HG03175 (cell line): ENCODE data around the gene DET1.
"Not testable (repeated sequence)": the region's sequence is repeated elsewhere in the genome, so short reads cannot be mapped to it uniquely, and the experiment has no call there.

Source experiments
- ATAC-seq: cut with Tn5 transposase; IDR thresholded peaks from one replicate; pipeline ENCODE4 v1.9.1; 2021; ENCODE audit warnings: mild to moderate bottlenecking, moderate library complexity; ENCODE audit not compliant: unreplicated experiment

Gene DET1

GRCh38 chr15:88541111-88541510 lies 5.4 kb downstream of the DET1 start:
- not testable (repeated sequence) for ATAC-seq

- not testable (repeated sequence) for ATAC-seq
These were observed 6.1 kb downstream of the DET1 start for GRCh38 chr15:88540350-88540749.

- ATAC-seq: no peak
These were observed 7.0 kb downstream of the DET1 start for GRCh38 chr15:88539441-88539840.

GRCh38 chr15:88538972-88539371 lies 7.5 kb downstream of the DET1 start:
- no peak for ATAC-seq

GRCh38 chr15:88537591-88538317 lies 8.7 kb downstream of the DET1 start:
- ATAC-seq: no peak

GRCh38 chr15:88535607-88536313 lies 10.7 kb downstream of the DET1 start:
- ATAC-seq: no peak

- ATAC-seq: no peak
These were observed 11.4 kb downstream of the DET1 start for GRCh38 chr15:88535100-88535499.

- ATAC-seq: no peak
These were observed 13.1 kb downstream of the DET1 start for GRCh38 chr15:88533376-88533775.

- ATAC-seq: no peak
These were observed 17.4 kb downstream of the DET1 start for GRCh38 chr15:88529021-88529630.

- ATAC-seq: no peak
These were observed 20.1 kb downstream of the DET1 start for GRCh38 chr15:88526247-88526879.

- ATAC-seq: no peak
These were observed 21.1 kb downstream of the DET1 start for GRCh38 chr15:88525418-88525817.

- not testable (repeated sequence) for ATAC-seq
These were observed 22.4 kb downstream of the DET1 start for GRCh38 chr15:88524094-88524493.

- no peak for ATAC-seq
These were observed 27.6 kb downstream of the DET1 start for GRCh38 chr15:88518903-88519302.

GRCh38 chr15:88513195-88513594 lies 33.3 kb downstream of the DET1 start:
- ATAC-seq: no peak

- no peak for ATAC-seq
These were observed 33.9 kb downstream of the DET1 start for GRCh38 chr15:88512601-88513000.

- ATAC-seq: no peak
These were observed 34.4 kb downstream of the DET1 start for GRCh38 chr15:88512078-88512477.

- no peak for ATAC-seq
These were observed 35.3 kb downstream of the DET1 start for GRCh38 chr15:88511161-88511560.

- no peak for ATAC-seq
These were observed 36.5 kb downstream of the DET1 start for GRCh38 chr15:88509964-88510363.

GRCh38 chr15:88509321-88509720 lies 37.2 kb downstream of the DET1 start:
- no peak for ATAC-seq

- no peak for ATAC-seq
These were observed 39.9 kb downstream of the DET1 start for GRCh38 chr15:88506628-88507027.

- ATAC-seq: no peak
These were observed 40.8 kb downstream of the DET1 start for GRCh38 chr15:88505721-88506120.

GRCh38 chr15:88504445-88504844 lies 42.0 kb downstream of the DET1 start:
- ATAC-seq: no peak
